K562 (cell line): Measurements from ENCODE around the gene FAM83D.

Experiments
- FOS ChIP-seq: IDR thresholded peaks from 3 replicates; pipeline ENCODE4 v1.6.1; 2011; ENCODE audit not compliant: insufficient read length; ENCODE audit errors: extremely low read depth
- MEF2A ChIP-seq: IDR thresholded peaks from 2 replicates; pipeline ENCODE4 v1.6.1; 2011; ENCODE audit warnings: low read depth, mild to moderate bottlenecking, low read length, moderate library complexity; ENCODE audit not compliant: control insufficient read depth
- MYC ChIP-seq, 2 experiments: fragments of 250-450 bp in 1 of 2; sonication (Bioruptor Pico) in 1 of 2; IDR thresholded peaks; 2 replicates each; pipeline versions ENCODE4 v1.5.1 to v1.6.1; 2012 to 2021; ENCODE audit warnings: low read depth in 2 of 2, borderline replicate concordance in 1 of 2, improper control_type of control experiment in 1 of 2, low read length in 1 of 2, mild to moderate bottlenecking in 1 of 2, moderate library complexity in 1 of 2
- NRF1 ChIP-seq, 2 experiments: fragments of 450-650 bp; IDR thresholded peaks in 1 of 2; conservative IDR thresholded peaks in 1 of 2; 2 replicates each; pipeline ENCODE4 v1.6.1; 2014; ENCODE audit warnings: mild to moderate bottlenecking in 2 of 2
- RFX5 ChIP-seq: IDR thresholded peaks from 2 replicates; pipeline ENCODE4 v1.6.1; 2011; ENCODE audit warnings: low read depth, mild to moderate bottlenecking, improper control_type of control experiment, low read length
- SLC30A9 ChIP-seq: fragments of 250-450 bp; sonication (Bioruptor Pico); IDR thresholded peaks from 2 replicates; pipeline ENCODE4 v1.8.0; 2022; ENCODE audit warnings: mild to moderate bottlenecking, moderate library complexity
- ZHX1 ChIP-seq: fragments of 150-350 bp; conservative IDR thresholded peaks from 2 replicates; pipeline ENCODE4 v1.6.1; 2014; ENCODE audit warnings: low read length
- ZNF780A ChIP-seq: fragments of 250-450 bp; sonication (Bioruptor Pico); IDR thresholded peaks from 2 replicates; pipeline ENCODE4 v1.5.0; 2021; ENCODE audit warnings: mild to moderate bottlenecking
- TF ChIP-seq, protein P1 (sequence below), 2 experiments: fragments of 450-650 bp in 1 of 2; sonication (generic) in 1 of 2; formaldehyde crosslinking in 1 of 2; IDR thresholded peaks in 1 of 2; conservative IDR thresholded peaks in 1 of 2; 2 replicates each; pipeline versions ENCODE4 v1.6.1 to v1.8.1; 2016 to 2023; ENCODE audit warnings: mild to moderate bottlenecking in 2 of 2, moderate library complexity in 2 of 2, inconsistent platforms in 1 of 2, missing genetic modification reagents in 1 of 2
- TF ChIP-seq, protein P2 (sequence below), 3 experiments: IDR thresholded peaks in 2 of 3; conservative IDR thresholded peaks in 1 of 3; 2 replicates each; pipeline ENCODE4 v1.5.1; 2011 to 2012; ENCODE audit warnings: low read length in 3 of 3, mild to moderate bottlenecking in 3 of 3, control low read depth in 2 of 3, improper control_type of control experiment in 1 of 3, inconsistent platforms in 1 of 3, low read depth in 1 of 3, mixed read lengths in 1 of 3, moderate library complexity in 1 of 3; ENCODE audit not compliant: insufficient read depth in 2 of 3
- TF ChIP-seq, protein P3 (sequence below): sonication (generic); IDR thresholded peaks from 2 replicates; pipeline ENCODE4 v1.6.1; 2016
- TF ChIP-seq, protein P4 (sequence below): sonication (generic); formaldehyde crosslinking; IDR thresholded peaks from 2 replicates; pipeline ENCODE4 v1.8.0; 2023; ENCODE audit warnings: mild to moderate bottlenecking, missing genetic modification reagents

DNA sequence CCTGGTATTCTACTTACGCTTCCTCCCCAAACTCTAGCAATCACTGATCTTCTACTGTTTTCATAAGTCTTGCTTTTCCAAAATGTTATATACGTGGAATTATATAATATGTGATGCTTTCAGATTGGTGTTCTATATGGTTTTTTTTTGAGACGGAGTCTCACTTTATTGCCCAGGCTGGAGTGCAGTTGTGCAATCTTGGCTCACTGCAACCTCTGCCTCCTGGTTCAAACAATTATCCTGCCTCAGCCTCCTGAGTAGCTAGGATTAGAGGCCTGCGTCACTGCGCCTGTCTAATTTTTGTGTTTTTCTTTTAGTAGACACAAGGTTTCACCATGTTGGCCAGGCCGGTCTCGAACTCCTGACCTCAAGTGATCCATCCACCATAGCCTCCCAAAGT is 10.9 kb upstream of the FAM83D start:
- TF ChIP-seq, protein P1, sequence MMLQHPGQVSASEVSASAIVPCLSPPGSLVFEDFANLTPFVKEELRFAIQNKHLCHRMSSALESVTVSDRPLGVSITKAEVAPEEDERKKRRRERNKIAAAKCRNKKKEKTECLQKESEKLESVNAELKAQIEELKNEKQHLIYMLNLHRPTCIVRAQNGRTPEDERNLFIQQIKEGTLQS (IDR thresholded peaks at IDR 0.05): no peak
- TF ChIP-seq, protein P1 (CRISPR knock-in tag; conservative IDR thresholded peaks at IDR 0.05): no peak
- TF ChIP-seq RFX5: no peak
- TF ChIP-seq MEF2A: no peak
- TF ChIP-seq, protein P2, sequence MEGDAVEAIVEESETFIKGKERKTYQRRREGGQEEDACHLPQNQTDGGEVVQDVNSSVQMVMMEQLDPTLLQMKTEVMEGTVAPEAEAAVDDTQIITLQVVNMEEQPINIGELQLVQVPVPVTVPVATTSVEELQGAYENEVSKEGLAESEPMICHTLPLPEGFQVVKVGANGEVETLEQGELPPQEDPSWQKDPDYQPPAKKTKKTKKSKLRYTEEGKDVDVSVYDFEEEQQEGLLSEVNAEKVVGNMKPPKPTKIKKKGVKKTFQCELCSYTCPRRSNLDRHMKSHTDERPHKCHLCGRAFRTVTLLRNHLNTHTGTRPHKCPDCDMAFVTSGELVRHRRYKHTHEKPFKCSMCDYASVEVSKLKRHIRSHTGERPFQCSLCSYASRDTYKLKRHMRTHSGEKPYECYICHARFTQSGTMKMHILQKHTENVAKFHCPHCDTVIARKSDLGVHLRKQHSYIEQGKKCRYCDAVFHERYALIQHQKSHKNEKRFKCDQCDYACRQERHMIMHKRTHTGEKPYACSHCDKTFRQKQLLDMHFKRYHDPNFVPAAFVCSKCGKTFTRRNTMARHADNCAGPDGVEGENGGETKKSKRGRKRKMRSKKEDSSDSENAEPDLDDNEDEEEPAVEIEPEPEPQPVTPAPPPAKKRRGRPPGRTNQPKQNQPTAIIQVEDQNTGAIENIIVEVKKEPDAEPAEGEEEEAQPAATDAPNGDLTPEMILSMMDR (IDR thresholded peaks at IDR 0.05 in 2 of 3, conservative IDR thresholded peaks at IDR 0.05 in 1 of 3; ENCODE audit: insufficient read depth in 2 of 3, low read depth in 1 of 3, low read length in 3 of 3): no peak
- no peak for TF ChIP-seq NRF1 (conservative IDR thresholded peaks at IDR 0.05 in 1 of 2, IDR thresholded peaks at IDR 0.05 in 1 of 2)
- no peak for TF ChIP-seq SLC30A9 (CRISPR knock-in tag)
- TF ChIP-seq ZHX1: no peak
- TF ChIP-seq, protein P3, sequence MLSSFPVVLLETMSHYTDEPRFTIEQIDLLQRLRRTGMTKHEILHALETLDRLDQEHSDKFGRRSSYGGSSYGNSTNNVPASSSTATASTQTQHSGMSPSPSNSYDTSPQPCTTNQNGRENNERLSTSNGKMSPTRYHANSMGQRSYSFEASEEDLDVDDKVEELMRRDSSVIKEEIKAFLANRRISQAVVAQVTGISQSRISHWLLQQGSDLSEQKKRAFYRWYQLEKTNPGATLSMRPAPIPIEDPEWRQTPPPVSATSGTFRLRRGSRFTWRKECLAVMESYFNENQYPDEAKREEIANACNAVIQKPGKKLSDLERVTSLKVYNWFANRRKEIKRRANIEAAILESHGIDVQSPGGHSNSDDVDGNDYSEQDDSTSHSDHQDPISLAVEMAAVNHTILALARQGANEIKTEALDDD: no peak
- no peak for TF ChIP-seq MYC (IDR thresholded peaks at IDR 0.05; ENCODE audit: low read depth, low read length)
- TF ChIP-seq MYC (CRISPR knock-in tag; IDR thresholded peaks at IDR 0.05; ENCODE audit: borderline replicate concordance, low read depth): no peak
- TF ChIP-seq, protein P4, sequence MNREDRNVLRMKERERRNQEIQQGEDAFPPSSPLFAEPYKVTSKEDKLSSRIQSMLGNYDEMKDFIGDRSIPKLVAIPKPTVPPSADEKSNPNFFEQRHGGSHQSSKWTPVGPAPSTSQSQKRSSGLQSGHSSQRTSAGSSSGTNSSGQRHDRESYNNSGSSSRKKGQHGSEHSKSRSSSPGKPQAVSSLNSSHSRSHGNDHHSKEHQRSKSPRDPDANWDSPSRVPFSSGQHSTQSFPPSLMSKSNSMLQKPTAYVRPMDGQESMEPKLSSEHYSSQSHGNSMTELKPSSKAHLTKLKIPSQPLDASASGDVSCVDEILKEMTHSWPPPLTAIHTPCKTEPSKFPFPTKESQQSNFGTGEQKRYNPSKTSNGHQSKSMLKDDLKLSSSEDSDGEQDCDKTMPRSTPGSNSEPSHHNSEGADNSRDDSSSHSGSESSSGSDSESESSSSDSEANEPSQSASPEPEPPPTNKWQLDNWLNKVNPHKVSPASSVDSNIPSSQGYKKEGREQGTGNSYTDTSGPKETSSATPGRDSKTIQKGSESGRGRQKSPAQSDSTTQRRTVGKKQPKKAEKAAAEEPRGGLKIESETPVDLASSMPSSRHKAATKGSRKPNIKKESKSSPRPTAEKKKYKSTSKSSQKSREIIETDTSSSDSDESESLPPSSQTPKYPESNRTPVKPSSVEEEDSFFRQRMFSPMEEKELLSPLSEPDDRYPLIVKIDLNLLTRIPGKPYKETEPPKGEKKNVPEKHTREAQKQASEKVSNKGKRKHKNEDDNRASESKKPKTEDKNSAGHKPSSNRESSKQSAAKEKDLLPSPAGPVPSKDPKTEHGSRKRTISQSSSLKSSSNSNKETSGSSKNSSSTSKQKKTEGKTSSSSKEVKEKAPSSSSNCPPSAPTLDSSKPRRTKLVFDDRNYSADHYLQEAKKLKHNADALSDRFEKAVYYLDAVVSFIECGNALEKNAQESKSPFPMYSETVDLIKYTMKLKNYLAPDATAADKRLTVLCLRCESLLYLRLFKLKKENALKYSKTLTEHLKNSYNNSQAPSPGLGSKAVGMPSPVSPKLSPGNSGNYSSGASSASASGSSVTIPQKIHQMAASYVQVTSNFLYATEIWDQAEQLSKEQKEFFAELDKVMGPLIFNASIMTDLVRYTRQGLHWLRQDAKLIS (CRISPR knock-in tag): no peak
- TF ChIP-seq FOS: no peak
- no peak for TF ChIP-seq ZNF780A (CRISPR knock-in tag)
